NT2/D1 (cell line): ENCODE results near the gene ELMO1.

Source experiments
- DNase-seq: peaks from one replicate; pipeline ENCODE4 v3.0.0-alpha.2; 2011; ENCODE audit warnings: low read depth, low spot score
- H3K27me3 ChIP-seq: 2 replicates; pipeline ENCODE4 v1.6.0; 2011; ENCODE audit warnings: mild to moderate bottlenecking; ENCODE audit not compliant: insufficient read length, insufficient read depth
- H3K36me3 ChIP-seq: 2 replicates; pipeline ENCODE4 v1.6.1; 2011; ENCODE audit warnings: mild to moderate bottlenecking, low read length, mixed read lengths; ENCODE audit not compliant: insufficient read depth, insufficient read length
- H3K4me1 ChIP-seq: 2 replicates; pipeline ENCODE4 v1.5.1; 2011; ENCODE audit not compliant: insufficient read depth, insufficient read length
- H3K4me3 ChIP-seq: 2 replicates; pipeline ENCODE4 v1.5.1; 2011; ENCODE audit warnings: low read depth; ENCODE audit not compliant: insufficient read length
- H3K9ac ChIP-seq: 2 replicates; pipeline ENCODE4 v1.6.0; 2011; ENCODE audit warnings: low read depth; ENCODE audit not compliant: insufficient read length
- H3K9me3 ChIP-seq: 2 replicates; pipeline ENCODE4 v1.5.1; 2011; ENCODE audit warnings: mild to moderate bottlenecking, low read length; ENCODE audit not compliant: insufficient read depth
- SUZ12 ChIP-seq: IDR thresholded peaks from 2 replicates; pipeline ENCODE4 v1.6.1; 2011; ENCODE audit not compliant: insufficient read length, insufficient read depth; ENCODE audit errors: extremely low read depth
- YY1 ChIP-seq: IDR thresholded peaks from 2 replicates; pipeline ENCODE4 v1.6.1; 2011; ENCODE audit not compliant: insufficient read length, insufficient read depth
- ZNF274 ChIP-seq: IDR thresholded peaks from 2 replicates; pipeline ENCODE4 v1.6.1; 2011; ENCODE audit warnings: mild to moderate bottlenecking, low read depth, low read length

ELMO1 gene

DNA sequence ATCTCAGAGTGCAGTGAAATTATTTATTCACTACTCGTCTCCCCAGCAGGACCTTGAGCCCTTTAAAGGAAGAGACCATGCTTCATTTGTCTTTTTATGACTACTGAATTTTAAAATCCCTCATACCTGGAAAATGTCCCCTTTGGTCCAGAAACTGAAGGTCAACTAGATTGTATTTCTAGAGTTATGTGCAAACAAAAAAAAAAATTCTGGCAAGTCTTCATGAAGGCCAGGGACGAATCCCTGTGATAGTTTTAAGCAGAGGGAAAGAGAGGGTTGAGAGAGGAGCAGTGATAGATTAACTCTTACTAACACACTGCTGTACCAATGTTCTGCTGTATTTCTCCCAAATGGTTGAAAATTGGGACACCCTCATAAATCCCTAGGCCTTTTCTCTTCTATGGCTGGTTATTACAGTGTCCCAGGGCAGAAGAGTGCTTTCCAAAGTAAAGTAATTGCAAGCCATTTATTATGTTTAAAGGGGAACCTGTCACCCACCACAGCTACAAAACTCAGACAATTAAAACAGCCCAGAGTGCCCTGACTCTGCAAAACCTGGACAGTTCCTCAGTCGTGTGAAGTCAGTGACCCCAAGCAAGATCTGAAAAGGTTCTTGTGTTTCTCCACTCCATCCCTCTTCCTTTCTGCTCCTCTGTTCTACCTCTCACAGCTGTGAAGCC lies 541.6 kb downstream of the ELMO1 start:
- Histone ChIP-seq H3K36me3 (no peaks in the 10 kb centered on the region), H3K9ac (no peak overlapping the region), H3K4me1 (no peaks in the 10 kb centered on the region), H3K27me3 (no peaks in the 10 kb centered on the region), H3K9me3 (no peaks in the 10 kb centered on the region), H3K4me3 (no peak overlapping the region)
- no peak for DNase-seq
- no peak for TF ChIP-seq ZNF274
- TF ChIP-seq YY1: no peak
- no peak for TF ChIP-seq SUZ12

DNA sequence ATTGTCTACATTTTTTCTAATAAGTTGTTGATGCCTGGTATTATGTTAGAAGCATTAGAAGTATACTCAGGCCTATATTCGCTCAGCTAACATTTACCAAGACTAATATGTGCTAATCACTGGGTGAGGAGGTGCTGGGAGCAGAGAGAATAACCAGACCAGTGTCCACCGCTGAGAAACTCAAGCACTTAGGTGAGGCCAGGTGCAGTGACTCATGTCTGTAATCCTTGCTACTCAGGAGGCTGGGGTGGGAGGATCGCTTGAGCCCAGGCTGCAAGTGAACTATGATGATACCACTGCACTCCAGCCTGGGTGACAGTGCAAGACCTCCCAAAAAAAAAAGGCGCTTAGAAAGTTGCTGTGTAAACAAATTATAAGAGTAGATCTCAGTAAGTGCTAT lies 542.2 kb downstream of the ELMO1 start:
- H3K4me3 ChIP-seq: no peak overlapping the region
- TF ChIP-seq SUZ12 (no peak), YY1 (no peak), ZNF274 (no peak)
- no peaks in the 10 kb centered on the region for H3K27me3 ChIP-seq
- H3K4me1 ChIP-seq: no peaks in the 10 kb centered on the region
- no peaks in the 10 kb centered on the region for H3K36me3 ChIP-seq
- H3K9me3 ChIP-seq: no peaks in the 10 kb centered on the region
- H3K9ac ChIP-seq: no peak overlapping the region
- DNase-seq: no peak

DNA sequence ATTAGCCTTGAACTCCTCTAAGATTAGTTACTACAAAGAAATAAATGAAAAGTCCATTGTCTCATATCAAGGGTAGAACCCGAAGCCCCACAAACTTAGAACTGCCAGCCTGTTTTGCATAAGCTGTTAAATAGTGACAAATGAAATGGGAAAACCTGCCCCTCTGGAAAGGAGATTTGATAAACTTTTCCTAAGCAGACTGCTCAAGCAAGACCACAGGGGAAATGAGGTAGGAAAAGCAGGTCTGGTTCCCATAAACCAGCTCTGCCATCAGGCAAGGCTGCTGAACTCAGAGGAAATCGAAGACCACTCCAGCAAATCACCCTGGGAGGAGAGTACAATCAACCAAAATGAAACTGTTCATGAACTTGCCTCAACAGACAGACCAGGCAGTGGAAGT lies 542.8 kb downstream of the ELMO1 start:
- Histone ChIP-seq H3K27me3 (no peaks in the 10 kb centered on the region), H3K9me3 (no peaks in the 10 kb centered on the region), H3K4me3 (no peak overlapping the region), H3K4me1 (no peaks in the 10 kb centered on the region), H3K9ac (no peak overlapping the region), H3K36me3 (no peaks in the 10 kb centered on the region)
- no peak for DNase-seq
- TF ChIP-seq SUZ12: no peak
- no peak for TF ChIP-seq YY1
- TF ChIP-seq ZNF274: no peak

DNA sequence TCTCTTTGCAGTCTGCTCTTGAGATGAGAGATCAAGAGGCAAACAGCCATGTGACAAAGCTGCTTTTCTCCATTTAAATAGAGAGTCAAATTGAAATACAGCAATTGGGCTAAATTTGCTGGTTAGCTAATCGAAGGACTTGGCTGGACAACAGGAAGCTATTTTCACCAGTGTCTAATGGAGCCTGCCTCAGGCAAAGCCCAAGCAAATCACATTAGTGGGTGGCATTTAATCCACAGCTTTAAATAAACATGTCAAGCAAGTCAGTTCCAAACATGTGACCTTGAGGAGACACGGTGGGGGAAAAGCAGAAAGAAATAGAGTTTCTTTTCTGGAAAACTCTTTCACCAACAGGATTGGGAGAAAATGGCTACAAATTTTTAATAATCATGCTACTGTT lies 543.9 kb downstream of the ELMO1 start:
- Histone ChIP-seq H3K36me3 (no peaks in the 10 kb centered on the region), H3K4me1 (no peaks in the 10 kb centered on the region), H3K27me3 (no peaks in the 10 kb centered on the region), H3K9me3 (no peaks in the 10 kb centered on the region), H3K4me3 (no peak overlapping the region), H3K9ac (no peak overlapping the region)
- DNase-seq: no peak
- TF ChIP-seq SUZ12 (no peak), ZNF274 (no peak), YY1 (no peak)

DNA sequence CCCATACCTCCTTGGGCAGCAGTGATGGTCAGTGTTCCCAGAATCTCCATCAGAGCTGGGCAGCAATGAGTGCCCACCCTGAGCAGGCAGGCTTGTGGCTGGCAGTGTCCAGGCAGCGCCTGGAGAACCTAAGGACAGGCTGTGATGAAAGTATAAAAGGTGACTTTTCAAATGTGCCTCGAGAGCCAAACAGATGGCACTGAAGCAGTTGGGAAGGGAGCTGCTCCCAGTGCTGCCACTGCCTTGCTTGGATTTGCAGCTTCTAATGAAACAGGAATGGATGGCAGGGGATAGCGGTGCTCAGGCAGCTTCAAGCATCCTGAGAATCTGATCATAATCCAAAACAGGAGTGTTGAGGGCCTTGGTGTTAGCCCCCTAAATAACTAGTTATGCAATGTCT lies 544.6 kb downstream of the ELMO1 start:
- TF ChIP-seq YY1 (no peak), SUZ12 (no peak), ZNF274 (no peak)
- H3K9me3 ChIP-seq: no peaks in the 10 kb centered on the region

DNA sequence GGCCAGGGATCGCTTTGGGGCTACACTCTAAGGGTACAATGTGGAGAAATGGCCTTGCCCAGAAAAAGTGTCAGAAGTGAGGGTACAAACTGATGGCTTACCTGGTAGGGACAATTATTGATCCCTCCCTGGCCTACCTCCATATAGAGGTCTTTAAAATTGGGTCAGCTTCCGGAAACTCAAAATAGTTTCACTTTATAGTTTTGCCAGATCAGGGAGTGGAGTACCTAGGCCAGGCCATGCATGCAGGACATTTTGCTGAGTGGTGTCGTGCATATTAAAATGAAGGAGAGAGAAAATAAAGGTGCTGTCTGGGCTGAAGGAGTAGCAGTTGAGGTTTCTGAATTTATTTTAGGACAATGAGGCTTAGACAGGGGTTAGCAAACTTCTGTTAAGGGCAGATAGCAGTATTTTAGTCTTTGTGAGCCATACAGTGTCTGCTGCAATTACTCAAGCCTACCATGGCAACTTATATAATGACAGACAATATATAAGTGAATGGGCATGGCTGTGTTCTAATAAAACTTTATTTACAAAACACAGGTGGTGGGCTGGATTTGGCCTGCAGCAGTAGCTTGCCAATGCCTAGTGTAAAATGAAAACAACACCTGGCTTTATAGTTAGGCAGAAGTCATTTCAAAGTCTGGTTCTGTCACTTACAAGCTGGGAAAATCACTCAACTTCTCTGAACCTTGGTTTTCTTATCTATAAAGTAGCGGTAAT lies 547.5 kb downstream of the ELMO1 start:
- H3K36me3 ChIP-seq: no peaks in the 10 kb centered on the region
- H3K9ac ChIP-seq: no peak overlapping the region
- H3K27me3 ChIP-seq: no peaks in the 10 kb centered on the region
- H3K9me3 ChIP-seq: no peaks in the 10 kb centered on the region
- no peak for DNase-seq
- H3K4me3 ChIP-seq: no peak overlapping the region
- TF ChIP-seq YY1: no peak
- TF ChIP-seq ZNF274: no peak
- TF ChIP-seq SUZ12: no peak
- no peaks in the 10 kb centered on the region for H3K4me1 ChIP-seq

More for the DNA sequence above, 544.6 kb downstream of the ELMO1 start:
- Histone ChIP-seq H3K27me3 (no peaks in the 10 kb centered on the region), H3K9ac (no peak overlapping the region), H3K4me3 (no peak overlapping the region), H3K36me3 (no peaks in the 10 kb centered on the region), H3K4me1 (no peaks in the 10 kb centered on the region)
- DNase-seq: no peak

DNA sequence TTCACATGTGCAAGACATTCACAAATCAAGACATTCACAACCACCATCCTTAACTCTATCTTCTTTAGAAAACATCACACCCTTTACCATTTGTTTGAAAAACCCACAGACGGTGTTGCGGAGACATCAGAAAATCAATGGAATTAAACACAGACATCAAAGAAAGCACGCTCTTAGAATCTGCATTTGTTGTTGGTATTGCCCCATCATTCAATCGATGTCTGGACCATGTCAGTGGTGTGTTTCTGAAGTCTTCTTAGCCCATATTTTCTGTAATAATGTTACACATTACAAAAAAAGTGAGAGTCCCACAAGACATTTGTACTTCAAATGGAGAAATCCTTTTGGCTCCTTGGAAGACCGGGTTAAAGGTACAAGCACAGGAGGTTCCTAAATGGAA lies 550.5 kb downstream of the ELMO1 start:
- H3K9me3 ChIP-seq: no peaks in the 10 kb centered on the region
- H3K4me3 ChIP-seq: no peak overlapping the region
- H3K36me3 ChIP-seq: no peaks in the 10 kb centered on the region
- TF ChIP-seq SUZ12 (no peak), ZNF274 (no peak), YY1 (no peak)
- no peaks in the 10 kb centered on the region for H3K27me3 ChIP-seq
- no peak overlapping the region for H3K9ac ChIP-seq
- DNase-seq: no peak
- H3K4me1 ChIP-seq: no peaks in the 10 kb centered on the region
